Endodermal cell (in vitro differentiated cells): ENCODE measurements around the gene AP3D1. TPM values are rescaled to one million over a fixed set of nuclear protein-coding genes. Genes with fewer than 3 reads are reported as not detected.

Source experiments
- DNase-seq: peaks from one replicate; pipeline ENCODE4 v3.0.0-alpha.2; 2017
- H3K27ac ChIP-seq: 2 replicates; pipeline ENCODE4 v1.5.1; 2013; ENCODE audit warnings: mild to moderate bottlenecking, low read depth, low read length, moderate library complexity
- H3K27me3 ChIP-seq: 2 replicates; pipeline ENCODE4 v1.6.1; 2013; ENCODE audit warnings: mild to moderate bottlenecking, low read length, moderate library complexity; ENCODE audit not compliant: insufficient read depth, control insufficient read depth, poor library complexity, severe bottlenecking
- H3K36me3 ChIP-seq: 2 replicates; pipeline ENCODE4 v1.7.0; 2013; ENCODE audit warnings: mild to moderate bottlenecking, low read length, moderate library complexity; ENCODE audit not compliant: control insufficient read depth, insufficient read depth
- H3K4me1 ChIP-seq: one replicate; pipeline ENCODE4 v1.7.0; 2013; ENCODE audit warnings: low read length; ENCODE audit not compliant: control insufficient read depth, insufficient read depth
- H3K4me3 ChIP-seq: 2 replicates; pipeline ENCODE4 v1.5.1; 2013; ENCODE audit warnings: mild to moderate bottlenecking, low read length, moderate library complexity
- H3K9ac ChIP-seq: 2 replicates; pipeline ENCODE4 v1.6.1; 2013; ENCODE audit warnings: mild to moderate bottlenecking, low read length, moderate library complexity; ENCODE audit not compliant: poor library complexity, severe bottlenecking; ENCODE audit errors: extremely low read depth
- H3K9me3 ChIP-seq: 2 replicates; pipeline ENCODE4 v1.6.1; 2013; ENCODE audit warnings: mild to moderate bottlenecking, low read length, moderate library complexity; ENCODE audit not compliant: control insufficient read depth
- H3K27ac Mint-ChIP-seq: 2 replicates; pipeline ENCODE4 v1.8.0; 2020; ENCODE audit warnings: mixed read lengths
- H3K27me3 Mint-ChIP-seq: 2 replicates; pipeline ENCODE4 v1.8.0; 2021; ENCODE audit warnings: mild to moderate bottlenecking, mixed read lengths; ENCODE audit not compliant: insufficient read depth
- H3K36me3 Mint-ChIP-seq: 2 replicates; pipeline ENCODE4 v1.8.0; 2020; ENCODE audit warnings: low read depth, mixed read lengths
- H3K4me1 Mint-ChIP-seq: 2 replicates; pipeline ENCODE4 v1.8.0; 2020; ENCODE audit warnings: mixed read lengths
- H3K4me3 Mint-ChIP-seq: 2 replicates; pipeline ENCODE4 v1.8.0; 2020; ENCODE audit warnings: mild to moderate bottlenecking, moderate library complexity, mixed read lengths
- H3K9me3 Mint-ChIP-seq: 2 replicates; pipeline ENCODE4 v1.8.0; 2020; ENCODE audit warnings: mild to moderate bottlenecking, mixed read lengths
- WGBS, 2 experiments: methylation state at CpG; one replicate each; pipeline versions ENCODE4 v1.1.5 to v1.1.7; 2013; ENCODE audit warnings: missing lambda C conversion rate in 2 of 2, mixed read lengths in 1 of 2; ENCODE audit not compliant: insufficient coverage in 1 of 2, insufficient read length in 1 of 2; 5-methylcytosine and 5-hydroxymethylcytosine counted together
- total RNA-seq, 2 donors: library from RNA; stranded (reverse); fragmentation: NEBNext Ultra II Directional in 1 of 2; extraction: Animal tissue kit (Norgen Biotek cat#: 25700) in 1 of 2; gene quantifications; 2 replicates in 1 of 2; 3 replicates in 1 of 2; pipeline ENCODE4 v1.2.1, GENCODE V29; 2021
- TF ChIP-seq, protein P1 (sequence below): fragments of 200-600 bp; sonication (generic); conservative IDR thresholded peaks from 2 replicates; pipeline ENCODE4 v1.5.0; 2021; ENCODE audit warnings: antibody characterized with exemption, mild to moderate bottlenecking

The AP3D1 gene
- total RNA-seq, 2 donors from 2014 or later = 162 to 181 TPM

DNA sequence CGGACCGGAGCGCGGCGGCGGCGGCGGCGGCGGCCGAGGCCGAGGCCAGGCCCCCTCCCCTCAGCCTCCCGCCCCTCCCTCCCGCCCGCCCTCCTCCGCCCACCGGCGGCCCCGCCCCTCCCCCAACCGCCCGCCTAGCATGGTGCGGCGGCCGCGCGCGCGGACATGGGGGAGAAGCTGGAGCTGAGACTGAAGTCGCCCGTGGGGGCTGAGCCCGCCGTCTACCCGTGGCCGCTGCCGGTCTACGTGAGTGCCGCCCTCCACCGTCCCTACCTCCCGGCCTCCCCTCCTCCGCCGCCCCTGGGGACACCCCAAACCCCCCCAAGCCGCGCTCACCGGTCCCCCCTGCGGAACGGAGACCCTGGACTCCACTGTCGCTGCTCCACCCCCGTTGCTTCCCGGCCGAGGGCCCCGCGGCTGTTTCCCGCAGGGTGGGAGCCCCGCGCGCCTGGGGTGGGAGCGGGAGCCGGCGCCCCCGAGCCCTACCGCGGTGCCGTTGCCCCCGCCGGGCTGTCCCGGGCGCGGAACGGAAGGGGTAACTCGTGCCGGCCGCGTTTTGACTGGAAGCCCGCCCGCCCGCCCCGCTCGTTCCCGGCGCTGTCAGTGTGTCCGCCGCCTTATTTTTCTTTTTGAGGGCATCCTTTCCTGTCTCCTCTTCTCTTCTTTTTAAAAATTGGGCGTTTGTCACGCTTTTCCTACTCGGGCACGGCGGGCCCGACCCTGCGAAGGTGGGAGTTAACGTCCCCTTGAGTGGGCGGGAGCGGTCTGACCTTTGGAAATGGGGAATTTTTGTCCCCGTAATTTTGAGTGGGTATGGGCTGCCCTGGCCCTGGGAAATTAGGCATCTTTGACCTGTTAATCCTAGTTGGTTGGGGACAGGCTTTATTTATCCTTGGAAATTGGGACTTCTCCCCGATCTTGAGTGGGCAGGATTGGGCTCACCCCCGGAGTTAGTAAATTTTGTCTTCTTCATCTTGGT is 12.9 kb upstream of the AP3D1 start:
- Histone ChIP-seq H3K36me3 (no peaks in the 10 kb centered on the region), H3K27me3 (no peaks in the 10 kb centered on the region), H3K9ac (peak overlapping the region; percentile 57), H3K9me3 (no peaks in the 10 kb centered on the region), H3K4me3 (peak overlapping the region; percentile 89), H3K27ac (peak overlapping the region; percentile 81), H3K4me1 (no peaks in the 10 kb centered on the region)
- WGBS, 2 experiments = 0% methylated on average over 4 to 74 of the region's 95 CpGs
- no peaks in the 10 kb centered on the region for H3K36me3 Mint-ChIP-seq
- H3K9me3 Mint-ChIP-seq = no peaks in the 10 kb centered on the region
- no peaks in the 10 kb centered on the region for H3K27me3 Mint-ChIP-seq
- peak overlapping the region; percentile 85 for H3K4me3 Mint-ChIP-seq
- no peak for DNase-seq
- H3K27ac Mint-ChIP-seq = peak overlapping the region; percentile 58
- TF ChIP-seq, protein P1, sequence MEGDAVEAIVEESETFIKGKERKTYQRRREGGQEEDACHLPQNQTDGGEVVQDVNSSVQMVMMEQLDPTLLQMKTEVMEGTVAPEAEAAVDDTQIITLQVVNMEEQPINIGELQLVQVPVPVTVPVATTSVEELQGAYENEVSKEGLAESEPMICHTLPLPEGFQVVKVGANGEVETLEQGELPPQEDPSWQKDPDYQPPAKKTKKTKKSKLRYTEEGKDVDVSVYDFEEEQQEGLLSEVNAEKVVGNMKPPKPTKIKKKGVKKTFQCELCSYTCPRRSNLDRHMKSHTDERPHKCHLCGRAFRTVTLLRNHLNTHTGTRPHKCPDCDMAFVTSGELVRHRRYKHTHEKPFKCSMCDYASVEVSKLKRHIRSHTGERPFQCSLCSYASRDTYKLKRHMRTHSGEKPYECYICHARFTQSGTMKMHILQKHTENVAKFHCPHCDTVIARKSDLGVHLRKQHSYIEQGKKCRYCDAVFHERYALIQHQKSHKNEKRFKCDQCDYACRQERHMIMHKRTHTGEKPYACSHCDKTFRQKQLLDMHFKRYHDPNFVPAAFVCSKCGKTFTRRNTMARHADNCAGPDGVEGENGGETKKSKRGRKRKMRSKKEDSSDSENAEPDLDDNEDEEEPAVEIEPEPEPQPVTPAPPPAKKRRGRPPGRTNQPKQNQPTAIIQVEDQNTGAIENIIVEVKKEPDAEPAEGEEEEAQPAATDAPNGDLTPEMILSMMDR = no peak
- H3K4me1 Mint-ChIP-seq = peaks cover 12% of the 10 kb centered on the region

DNA sequence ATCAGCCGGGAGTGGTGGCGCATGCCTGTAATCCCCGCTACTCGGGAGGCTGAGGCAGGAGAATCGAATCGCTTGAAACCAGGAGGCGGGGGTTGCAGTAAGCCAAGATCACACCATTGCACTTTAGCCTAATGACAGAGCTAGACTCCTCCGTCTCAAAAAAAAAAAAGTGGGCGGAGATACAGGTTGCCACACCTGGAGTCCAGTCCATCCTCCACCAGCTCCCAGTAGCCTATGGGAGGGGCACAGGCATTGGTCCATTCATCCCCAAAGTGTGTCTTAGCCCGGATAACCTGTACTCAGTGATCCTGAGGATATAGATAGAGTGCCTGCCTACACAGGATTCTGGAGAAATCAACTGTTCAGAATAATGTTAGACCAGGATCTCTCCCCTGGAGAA is 9.0 kb upstream of the AP3D1 start:
- no peak for DNase-seq
- Mint-ChIP-seq H3K9me3 (no peaks in the 10 kb centered on the region), H3K36me3 (no peaks in the 10 kb centered on the region), H3K27ac (no peak overlapping the region), H3K27me3 (peaks cover 2% of the 10 kb centered on the region), H3K4me3 (no peak overlapping the region), H3K4me1 (no peaks in the 10 kb centered on the region)
- Histone ChIP-seq H3K9ac (no peak overlapping the region), H3K9me3 (no peaks in the 10 kb centered on the region), H3K27me3 (no peaks in the 10 kb centered on the region), H3K4me1 (no peaks in the 10 kb centered on the region), H3K4me3 (no peak overlapping the region), H3K36me3 (no peaks in the 10 kb centered on the region), H3K27ac (no peak overlapping the region)
- TF ChIP-seq, protein P1 = no peak
- WGBS, 2 experiments = 92 to 95% methylated on average over 10 of the region's 10 CpGs

- no peaks in the 10 kb centered on the region for H3K27me3 ChIP-seq
- no peak overlapping the region for H3K4me3 ChIP-seq
- Mint-ChIP-seq H3K36me3 (no peaks in the 10 kb centered on the region), H3K4me3 (no peak overlapping the region), H3K4me1 (no peaks in the 10 kb centered on the region), H3K9me3 (no peaks in the 10 kb centered on the region), H3K27me3 (peaks cover 2% of the 10 kb centered on the region), H3K27ac (no peak overlapping the region)
- TF ChIP-seq, protein P1 = no peak
- H3K36me3 ChIP-seq = no peaks in the 10 kb centered on the region
- no peak overlapping the region for H3K9ac ChIP-seq
- no peaks in the 10 kb centered on the region for H3K9me3 ChIP-seq
- no peak overlapping the region for H3K27ac ChIP-seq
- H3K4me1 ChIP-seq = no peaks in the 10 kb centered on the region
- DNase-seq = no peak
- 94% methylated on average over 2 of the region's 2 CpGs; no CpG with 5 or more reads in 1 of the 2 experiments for WGBS, 2 experiments
Measured at GRCh38 chr19:2157452-2157851, 6.1 kb upstream of the AP3D1 start.
